Measurements from ENCODE around the gene FXN.
"Not testable (repeated sequence)": the region's sequence is repeated elsewhere in the genome, so short reads cannot be mapped to it uniquely, and the experiment has no call there.

DNA sequence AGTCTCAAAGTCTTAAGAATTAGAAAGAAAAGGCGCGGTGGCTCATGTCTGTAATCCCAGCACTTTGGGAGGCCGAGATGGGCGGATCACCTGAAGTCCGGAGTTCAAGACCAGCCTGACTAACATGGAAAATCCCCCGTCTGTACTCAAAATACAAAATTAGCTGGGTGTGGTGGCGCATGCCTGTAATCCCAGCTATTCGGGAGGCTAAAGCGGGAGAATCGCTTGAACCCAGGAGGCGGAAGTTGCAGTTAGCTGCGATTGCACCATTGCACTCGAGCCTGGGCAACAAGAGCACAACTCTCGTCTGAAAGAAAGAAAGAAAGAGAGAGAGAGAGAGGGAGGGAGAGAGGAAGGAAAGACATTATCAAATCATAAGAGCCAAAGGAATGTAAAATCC, 73.2 kb downstream of the FXN start:
- TF ChIP-seq, protein P1, sequence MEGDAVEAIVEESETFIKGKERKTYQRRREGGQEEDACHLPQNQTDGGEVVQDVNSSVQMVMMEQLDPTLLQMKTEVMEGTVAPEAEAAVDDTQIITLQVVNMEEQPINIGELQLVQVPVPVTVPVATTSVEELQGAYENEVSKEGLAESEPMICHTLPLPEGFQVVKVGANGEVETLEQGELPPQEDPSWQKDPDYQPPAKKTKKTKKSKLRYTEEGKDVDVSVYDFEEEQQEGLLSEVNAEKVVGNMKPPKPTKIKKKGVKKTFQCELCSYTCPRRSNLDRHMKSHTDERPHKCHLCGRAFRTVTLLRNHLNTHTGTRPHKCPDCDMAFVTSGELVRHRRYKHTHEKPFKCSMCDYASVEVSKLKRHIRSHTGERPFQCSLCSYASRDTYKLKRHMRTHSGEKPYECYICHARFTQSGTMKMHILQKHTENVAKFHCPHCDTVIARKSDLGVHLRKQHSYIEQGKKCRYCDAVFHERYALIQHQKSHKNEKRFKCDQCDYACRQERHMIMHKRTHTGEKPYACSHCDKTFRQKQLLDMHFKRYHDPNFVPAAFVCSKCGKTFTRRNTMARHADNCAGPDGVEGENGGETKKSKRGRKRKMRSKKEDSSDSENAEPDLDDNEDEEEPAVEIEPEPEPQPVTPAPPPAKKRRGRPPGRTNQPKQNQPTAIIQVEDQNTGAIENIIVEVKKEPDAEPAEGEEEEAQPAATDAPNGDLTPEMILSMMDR (IDR thresholded peaks at IDR 0.05; ENCODE audit: low read length), result not testable (repeated sequence)
- TF ChIP-seq EZH2 (IDR thresholded peaks at IDR 0.05; ENCODE audit: borderline replicate concordance, low read length), result not testable (repeated sequence)
